ENCODE results near the gene EPB41. TPM values are rescaled to one million over a fixed set of nuclear protein-coding genes. Genes with fewer than 3 reads are reported as not detected.

EPB41 gene
- total RNA-seq, 3 donors from 2014 or later = 45.8 to 82.2 (median 76.3) TPM

DNA sequence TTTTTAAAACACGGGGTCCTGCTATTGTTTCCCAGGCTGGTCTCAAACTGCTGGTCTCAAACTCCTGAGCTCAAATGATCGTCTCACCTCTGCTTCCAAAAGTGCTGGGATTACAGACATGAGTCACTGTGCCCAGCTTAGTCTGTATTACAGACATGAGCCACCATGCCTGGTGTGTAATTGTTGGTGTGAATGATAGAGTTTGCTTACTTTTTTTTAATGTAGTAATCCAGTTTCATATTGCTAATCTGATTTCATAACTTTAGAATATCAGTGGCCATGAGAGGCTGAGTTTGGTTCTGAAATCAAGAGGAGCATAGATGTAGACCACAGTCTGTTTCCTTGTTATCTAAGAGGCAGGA, 3.4 kb downstream of the EPB41 start:
- H3K9me3 ChIP-seq = no peaks in the 10 kb centered on the region
- no peak for ATAC-seq
- H3K4me3 ChIP-seq = no peak overlapping the region
- no peak for TF ChIP-seq CTCF (IDR thresholded peaks at IDR 0.05)
- DNase-seq = no peak
- H3K36me3 ChIP-seq (ENCODE audit: low read depth) = no peaks in the 10 kb centered on the region
- H3K4me1 ChIP-seq (ENCODE audit: low read depth) = peaks cover 8% of the 10 kb centered on the region
- intact Hi-C loops (cut with DNase I, micrococcal nuclease) = no loop called here

DNA sequence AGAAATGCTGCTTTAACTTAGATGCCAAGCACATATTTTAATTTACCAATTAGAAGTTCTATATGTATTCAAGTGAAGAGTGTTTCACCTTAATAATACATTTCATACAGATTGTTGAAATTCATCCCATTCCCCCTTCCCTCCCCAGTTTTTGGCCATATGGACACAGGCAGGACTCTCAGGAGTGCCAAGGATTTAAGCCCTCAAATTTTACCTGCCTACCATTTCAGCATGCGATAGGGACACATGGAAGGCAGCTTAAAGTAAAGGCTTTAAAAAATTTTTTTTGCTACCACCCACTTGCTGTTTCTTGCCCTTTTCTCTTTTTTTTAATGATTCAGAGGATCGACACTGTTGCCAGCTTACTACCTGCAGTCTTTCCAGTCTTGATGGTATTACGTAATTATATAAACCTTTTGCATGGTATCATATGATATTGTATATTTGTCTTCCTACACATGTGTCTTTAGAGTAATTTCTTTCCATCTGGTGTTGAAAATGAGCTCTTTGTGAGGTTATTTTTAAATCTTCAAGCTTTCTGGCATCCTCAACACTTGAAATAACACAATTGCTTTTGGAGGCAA, 7.0 kb downstream of the EPB41 start:
- no peak for TF ChIP-seq CTCF (IDR thresholded peaks at IDR 0.05)
- no peak for ATAC-seq
- Histone ChIP-seq H3K36me3 (ENCODE audit: low read depth) (no peaks in the 10 kb centered on the region), H3K9me3 (no peaks in the 10 kb centered on the region), H3K4me1 (ENCODE audit: low read depth) (peaks cover 3% of the 10 kb centered on the region), H3K4me3 (no peak overlapping the region)
- intact Hi-C loops (cut with DNase I, micrococcal nuclease) = no loop called here
- DNase-seq = no peak

DNA sequence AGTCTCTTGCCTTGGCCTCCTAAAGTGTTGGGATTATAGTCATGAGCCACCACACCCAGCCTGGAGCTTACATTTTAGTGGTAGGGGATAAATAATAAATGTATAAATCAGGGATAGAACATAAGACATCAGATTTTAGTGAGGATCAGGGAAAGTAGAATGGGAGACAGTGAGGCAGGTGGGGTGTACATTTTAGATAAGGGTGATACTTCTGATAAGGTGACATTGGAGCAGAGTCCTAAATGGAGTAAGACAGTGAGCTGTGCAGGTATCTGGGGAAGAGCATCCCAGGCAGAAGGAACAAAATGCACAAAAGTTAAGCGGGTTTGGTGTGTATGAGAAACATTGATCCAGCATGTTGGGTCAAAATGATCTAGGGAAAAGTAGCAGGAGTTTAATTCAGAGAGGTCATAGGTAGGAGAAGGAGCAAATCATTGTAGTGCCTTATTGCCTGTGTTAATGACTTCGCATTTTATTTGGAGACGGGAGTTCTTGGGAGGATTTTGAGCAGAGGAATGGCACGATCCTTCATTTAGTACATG, 11.1 kb downstream of the EPB41 start:
- intact Hi-C loops (cut with DNase I, micrococcal nuclease) = no loop called here
- TF ChIP-seq CTCF (IDR thresholded peaks at IDR 0.05) = no peak
- no peaks in the 10 kb centered on the region for H3K36me3 ChIP-seq (ENCODE audit: low read depth)
- no peak for DNase-seq
- no peak overlapping the region for H3K4me3 ChIP-seq
- peaks cover 37% of the 10 kb centered on the region for H3K4me1 ChIP-seq (ENCODE audit: low read depth)
- ATAC-seq = no peak
- H3K9me3 ChIP-seq = no peaks in the 10 kb centered on the region

DNA sequence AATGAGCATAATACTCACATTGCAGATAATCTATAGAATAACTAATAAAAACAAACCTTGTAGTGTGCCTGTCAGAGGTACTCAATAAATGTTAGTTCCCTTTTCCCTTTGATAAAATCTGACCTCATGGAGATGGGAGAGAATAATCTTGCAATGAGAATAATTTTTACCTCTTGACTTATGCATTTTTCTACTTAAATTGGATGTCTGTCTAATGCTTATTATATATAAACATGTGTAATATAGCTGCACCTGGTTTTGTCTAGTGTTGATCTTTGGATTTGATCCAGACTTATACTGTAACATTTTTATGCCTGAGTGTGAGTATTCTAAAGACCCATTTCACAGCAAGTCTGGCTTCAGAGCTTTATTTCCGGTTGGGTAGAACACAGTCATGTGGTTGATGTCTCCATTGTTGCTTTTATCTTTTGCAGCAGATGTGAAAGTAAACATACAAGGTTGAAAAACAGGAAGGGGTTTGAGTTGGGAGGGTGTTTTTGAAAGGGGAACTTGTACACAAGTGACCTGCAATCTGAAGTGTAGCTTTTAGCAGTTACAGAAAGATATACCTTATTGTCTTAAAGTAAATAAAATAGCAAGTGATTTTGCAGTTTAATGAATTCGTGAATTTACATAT, 12.4 kb downstream of the EPB41 start:
- Histone ChIP-seq H3K36me3 (ENCODE audit: low read depth) (no peaks in the 10 kb centered on the region), H3K9me3 (no peaks in the 10 kb centered on the region), H3K4me1 (ENCODE audit: low read depth) (peaks cover 37% of the 10 kb centered on the region), H3K4me3 (no peak overlapping the region)
- intact Hi-C loops (cut with DNase I, micrococcal nuclease) = no loop called here
- DNase-seq (peak in 1 of 3 donors; percentile 42), ATAC-seq (peak; percentile 80)
- TF ChIP-seq CTCF (IDR thresholded peaks at IDR 0.05) = no peak

GRCh38 chr1:28927266-28927647, 12.9 kb downstream of the EPB41 start:
- H3K9me3 ChIP-seq = no peaks in the 10 kb centered on the region
- TF ChIP-seq CTCF (IDR thresholded peaks at IDR 0.05) = no peak
- H3K36me3 ChIP-seq (ENCODE audit: low read depth) = no peaks in the 10 kb centered on the region
- intact Hi-C loops (cut with DNase I, micrococcal nuclease) = no loop called here
- peaks cover 37% of the 10 kb centered on the region for H3K4me1 ChIP-seq (ENCODE audit: low read depth)
- ATAC-seq (no peak), DNase-seq (no peak)
- H3K4me3 ChIP-seq = no peak overlapping the region

All from mucosa of descending colon (tissue), 3 donors.